Gastroesophageal sphincter (tissue), 3 donors: ENCODE results near the gene MCTP1.

Experiments
- CTCF ChIP-seq, 4 experiments: fragments of 200-600 bp in 2 of 4; fragments of 450-650 bp in 2 of 4; sonication (generic) in 1 of 4; IDR thresholded peaks; one replicate each; pipeline ENCODE4 v1.5.1; 2017 to 2019; ENCODE audit warnings: antibody characterized with exemption in 4 of 4, mild to moderate bottlenecking in 2 of 4, moderate library complexity in 2 of 4
- POLR2A ChIP-seq, 2 donors: fragments of 450-650 bp; IDR thresholded peaks; one replicate each; pipeline ENCODE4 v1.6.1; 2017; ENCODE audit warnings: antibody characterized with exemption in 2 of 2, mild to moderate bottlenecking in 2 of 2, moderate library complexity in 1 of 2
- POLR2AphosphoS5 ChIP-seq: sonication (generic); formaldehyde crosslinking; IDR thresholded peaks from one replicate; pipeline ENCODE4 v1.6.1; 2017; ENCODE audit warnings: antibody characterized with exemption

GRCh38 chr5:95332158-95332557 is 47.3 kb upstream of the MCTP1 start:
- TF ChIP-seq POLR2A (IDR thresholded peaks at IDR 0.05), result no peak
- TF ChIP-seq POLR2AphosphoS5, result no peak
- no peak for TF ChIP-seq CTCF (IDR thresholded peaks at IDR 0.05)
